NCI-H748 treated with DMSO at 0.1 percent for 48 hours (cell line): ENCODE measurements around the gene XIRP1.
"Not testable (repeated sequence)": the region's sequence is repeated elsewhere in the genome, so short reads cannot be mapped to it uniquely, and the experiment has no call there.

ENCODE experiments used
- DNase-seq: peaks from one replicate; lab custom pipeline; 2025; lab: John Stamatoyannopoulos, UW

XIRP1 gene

GRCh38 chr3:39185326-39185958, 7.0 kb downstream of the XIRP1 start:
- no peak for DNase-seq

GRCh38 chr3:39184968-39185285, 7.5 kb downstream of the XIRP1 start:
- no peak for DNase-seq

GRCh38 chr3:39184081-39184967, 8.1 kb downstream of the XIRP1 start:
- no peak for DNase-seq

GRCh38 chr3:39183211-39184080, 8.9 kb downstream of the XIRP1 start:
- no peak for DNase-seq

GRCh38 chr3:39181408-39182335, 10.7 kb downstream of the XIRP1 start:
- DNase-seq: no peak

- DNase-seq: peak; percentile 85
Observed at GRCh38 chr3:39180546-39181346, 11.6 kb downstream of the XIRP1 start.

GRCh38 chr3:39180183-39180545, 12.2 kb downstream of the XIRP1 start:
- no peak for DNase-seq

GRCh38 chr3:39178553-39178952, 13.8 kb downstream of the XIRP1 start:
- no peak for DNase-seq

- peak; percentile 13 for DNase-seq
Observed at GRCh38 chr3:39177708-39178332, 14.6 kb downstream of the XIRP1 start.

- no peak for DNase-seq
Observed at GRCh38 chr3:39176025-39176714, 16.2 kb downstream of the XIRP1 start.

- DNase-seq: no peak
Observed at GRCh38 chr3:39173318-39174125, 18.9 kb downstream of the XIRP1 start.

- no peak for DNase-seq
Observed at GRCh38 chr3:39171860-39172259, 20.5 kb downstream of the XIRP1 start.

- DNase-seq: not testable (repeated sequence)
Observed at GRCh38 chr3:39170877-39171276, 21.5 kb downstream of the XIRP1 start.

GRCh38 chr3:39170461-39170860, 21.9 kb downstream of the XIRP1 start:
- no peak for DNase-seq

- no peak for DNase-seq
Observed at GRCh38 chr3:39169712-39170111, 22.7 kb downstream of the XIRP1 start.

- no peak for DNase-seq
Observed at GRCh38 chr3:39168156-39168780, 24.1 kb downstream of the XIRP1 start.

- DNase-seq: no peak
Observed at GRCh38 chr3:39166932-39167532, 25.4 kb downstream of the XIRP1 start.
